Activated naive CD4-positive, alpha-beta T cell (primary cell): Measurements from ENCODE around the gene JDP2.
"Not testable (repeated sequence)": the region's sequence is repeated elsewhere in the genome, so short reads cannot be mapped to it uniquely, and the experiment has no call there.

ENCODE experiments used
- DNase-seq, 4 experiments: peaks; one replicate each; lab custom pipeline; 2025; lab: John Stamatoyannopoulos, UW

JDP2 gene

GRCh38 chr14:75456069-75456996, 28.5 kb downstream of the JDP2 start:
- DNase-seq, result no peak

- no peak for DNase-seq
Measured at GRCh38 chr14:75456997-75457335, 29.1 kb downstream of the JDP2 start.

- no peak for DNase-seq
Measured at GRCh38 chr14:75457648-75458165, 29.9 kb downstream of the JDP2 start.

GRCh38 chr14:75458305-75458704, 30.5 kb downstream of the JDP2 start:
- no peak for DNase-seq

GRCh38 chr14:75459099-75459741, 31.4 kb downstream of the JDP2 start:
- DNase-seq, result no peak

GRCh38 chr14:75459791-75460190, 32.0 kb downstream of the JDP2 start:
- no peak for DNase-seq

GRCh38 chr14:75460394-75460793, 32.6 kb downstream of the JDP2 start:
- DNase-seq, result no peak

GRCh38 chr14:75461303-75461702, 33.5 kb downstream of the JDP2 start:
- DNase-seq, result no peak

GRCh38 chr14:75461755-75462349, 34.0 kb downstream of the JDP2 start:
- DNase-seq, result no peak

- no peak for DNase-seq
Measured at GRCh38 chr14:75464626-75465025, 36.8 kb downstream of the JDP2 start.

GRCh38 chr14:75467763-75468162, 39.9 kb downstream of the JDP2 start:
- DNase-seq, result no peak

GRCh38 chr14:75469164-75469563, 41.3 kb downstream of the JDP2 start:
- DNase-seq, result no peak

- no peak for DNase-seq
Measured at GRCh38 chr14:75469606-75470237, 41.9 kb downstream of the JDP2 start.

- DNase-seq, result no peak
Measured at GRCh38 chr14:75470238-75470797, 42.5 kb downstream of the JDP2 start.

- no peak for DNase-seq
Measured at GRCh38 chr14:75471059-75471458, 43.2 kb downstream of the JDP2 start.

- DNase-seq, result not testable (repeated sequence)
Measured at GRCh38 chr14:75474127-75474526, 46.3 kb downstream of the JDP2 start.

GRCh38 chr14:75476274-75476995, 48.6 kb downstream of the JDP2 start:
- DNase-seq, result no peak

- DNase-seq, result no peak
Measured at GRCh38 chr14:75477881-75478280, 50.1 kb downstream of the JDP2 start.

- DNase-seq, result no peak
Measured at GRCh38 chr14:75479770-75480600, 52.2 kb downstream of the JDP2 start.

GRCh38 chr14:75482366-75482765, 54.5 kb downstream of the JDP2 start:
- no peak for DNase-seq
